ENCODE results near the gene CFAP206.

Gene CFAP206

GRCh38 chr6:87393026-87393622, 14.6 kb upstream of the CFAP206 start:
- ChIA-PET POLR2A (no interaction called here), CTCF (interaction anchor here (0.6 to 2.7 kb wide), 33 partner anchors 9 to 1517 kb away, joined by 3 to 53 read pairs (median 4); partner anchors contain the start of gene CFAP206)
- TF ChIP-seq, protein P1, sequence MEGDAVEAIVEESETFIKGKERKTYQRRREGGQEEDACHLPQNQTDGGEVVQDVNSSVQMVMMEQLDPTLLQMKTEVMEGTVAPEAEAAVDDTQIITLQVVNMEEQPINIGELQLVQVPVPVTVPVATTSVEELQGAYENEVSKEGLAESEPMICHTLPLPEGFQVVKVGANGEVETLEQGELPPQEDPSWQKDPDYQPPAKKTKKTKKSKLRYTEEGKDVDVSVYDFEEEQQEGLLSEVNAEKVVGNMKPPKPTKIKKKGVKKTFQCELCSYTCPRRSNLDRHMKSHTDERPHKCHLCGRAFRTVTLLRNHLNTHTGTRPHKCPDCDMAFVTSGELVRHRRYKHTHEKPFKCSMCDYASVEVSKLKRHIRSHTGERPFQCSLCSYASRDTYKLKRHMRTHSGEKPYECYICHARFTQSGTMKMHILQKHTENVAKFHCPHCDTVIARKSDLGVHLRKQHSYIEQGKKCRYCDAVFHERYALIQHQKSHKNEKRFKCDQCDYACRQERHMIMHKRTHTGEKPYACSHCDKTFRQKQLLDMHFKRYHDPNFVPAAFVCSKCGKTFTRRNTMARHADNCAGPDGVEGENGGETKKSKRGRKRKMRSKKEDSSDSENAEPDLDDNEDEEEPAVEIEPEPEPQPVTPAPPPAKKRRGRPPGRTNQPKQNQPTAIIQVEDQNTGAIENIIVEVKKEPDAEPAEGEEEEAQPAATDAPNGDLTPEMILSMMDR (IDR thresholded peaks at IDR 0.05; ENCODE audit: control extremely low read depth, extremely low read depth, low read depth, missing control alignments) = peak; percentile 51
- peak; percentile 38 for DNase-seq (ENCODE audit: extremely low spot score)

GRCh38 chr6:87395431-87395830, 12.3 kb upstream of the CFAP206 start:
- TF ChIP-seq, protein P1 (IDR thresholded peaks at IDR 0.05; ENCODE audit: control extremely low read depth, extremely low read depth, low read depth, missing control alignments) = no peak
- ChIA-PET CTCF (no interaction called here), POLR2A (no interaction called here)
- DNase-seq (ENCODE audit: extremely low spot score) = no peak

DNA sequence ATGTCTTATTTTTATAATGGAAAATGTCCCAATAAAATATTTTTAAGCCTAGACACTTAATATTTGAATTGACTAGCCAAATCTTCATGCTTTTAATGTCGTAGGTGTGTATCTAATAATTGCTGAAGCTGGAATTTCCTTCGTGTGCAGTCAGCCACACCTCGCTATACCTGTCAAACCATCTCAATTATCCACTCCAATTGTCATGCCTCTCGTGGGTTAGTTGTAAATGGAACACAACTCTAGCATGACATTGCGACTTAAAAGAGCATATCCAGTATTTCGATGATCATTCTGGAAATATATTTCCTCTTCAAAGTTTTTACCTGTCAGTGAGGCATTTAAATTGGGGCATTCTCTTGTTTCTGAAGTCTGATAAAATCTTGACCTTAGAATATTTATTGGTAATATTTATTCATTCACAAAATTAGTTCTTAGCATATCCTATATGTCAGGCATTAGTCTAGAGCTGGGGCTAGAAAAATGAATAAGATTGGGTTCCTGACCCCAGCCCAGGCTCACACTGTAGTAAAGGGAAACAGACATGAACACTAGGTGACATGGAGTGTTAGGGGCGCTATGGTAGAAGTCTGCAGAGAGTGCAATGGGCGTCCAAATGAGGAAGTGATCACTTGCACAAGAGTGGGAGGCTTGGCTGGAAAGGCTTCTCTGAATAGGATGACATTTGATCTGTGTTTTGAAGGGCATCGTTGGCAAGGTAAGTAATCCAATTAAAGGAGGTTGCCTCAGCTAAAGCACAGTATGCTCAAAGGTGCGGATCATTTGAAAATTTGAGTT, 11.0 kb upstream of the CFAP206 start:
- POLR2A ChIA-PET = no interaction called here
- CTCF ChIA-PET = interaction anchor here (0.9 to 1.2 kb wide), 2 partner anchors 12 to 1474 kb away, joined by 4 to 5 read pairs; partner anchors contain the start of gene CFAP206
- DNase-seq (ENCODE audit: extremely low spot score) = peak; percentile 32
- TF ChIP-seq, protein P1 (IDR thresholded peaks at IDR 0.05; ENCODE audit: control extremely low read depth, extremely low read depth, low read depth, missing control alignments) = no peak

DNA sequence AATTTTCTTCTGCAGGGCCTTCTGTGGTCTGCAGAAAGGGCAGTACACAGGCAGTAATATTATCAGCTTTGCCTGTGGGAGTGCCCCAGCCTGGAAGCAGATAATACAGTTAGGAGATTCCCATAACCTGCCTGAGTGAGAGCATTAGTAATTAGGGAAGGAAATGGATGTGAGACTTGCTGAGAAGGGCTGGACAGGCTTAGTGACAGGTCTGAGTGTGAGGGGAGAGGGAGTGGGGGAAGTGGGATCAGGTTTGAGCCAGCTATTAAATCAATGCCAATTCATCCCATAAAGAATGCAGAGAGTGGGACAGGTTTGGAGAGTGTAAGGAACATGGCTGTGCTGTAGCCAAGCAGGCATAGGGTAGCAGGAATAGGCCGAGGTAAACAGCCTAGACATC, 10.1 kb upstream of the CFAP206 start:
- TF ChIP-seq, protein P1 (IDR thresholded peaks at IDR 0.05; ENCODE audit: control extremely low read depth, extremely low read depth, low read depth, missing control alignments) = no peak
- CTCF ChIA-PET = interaction anchor here (1.2 kb wide), 2 partner anchors 318 to 1473 kb away, joined by 3 to 5 read pairs; no protein-coding TSS in a partner anchor
- POLR2A ChIA-PET = no interaction called here
- DNase-seq (ENCODE audit: extremely low spot score) = no peak

DNA sequence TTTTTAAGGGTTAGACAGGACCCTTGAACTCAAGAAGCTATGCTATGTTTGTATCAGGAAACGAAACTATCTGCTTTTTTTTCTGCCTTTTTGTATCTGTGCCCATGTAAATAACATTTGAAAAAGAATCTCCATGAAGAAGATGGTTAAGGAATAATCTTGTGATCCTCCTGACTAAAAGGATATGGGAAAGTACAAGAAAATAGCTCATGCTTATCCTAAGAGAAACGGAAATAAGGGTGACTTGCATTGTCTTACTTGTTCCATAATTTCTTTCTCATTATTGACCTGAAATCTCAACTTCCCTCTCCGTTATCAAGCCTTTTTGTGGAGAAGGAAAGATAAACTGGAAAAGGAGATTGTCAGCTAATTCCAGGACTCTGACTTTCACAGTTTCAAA, 5.9 kb upstream of the CFAP206 start:
- no peak for DNase-seq (ENCODE audit: extremely low spot score)
- TF ChIP-seq, protein P1 (IDR thresholded peaks at IDR 0.05; ENCODE audit: control extremely low read depth, extremely low read depth, low read depth, missing control alignments) = no peak
- CTCF ChIA-PET = interaction anchor here (1.4 to 5.6 kb wide), 3 partner anchors 8 to 323 kb away, joined by 3 to 53 read pairs (median 12); no protein-coding TSS in a partner anchor
- POLR2A ChIA-PET = no interaction called here

GRCh38 chr6:87407561-87407900, 241 bp upstream of the CFAP206 start:
- no peak for DNase-seq (ENCODE audit: extremely low spot score)
- CTCF ChIA-PET = interaction anchor here (1.0 to 2.6 kb wide), 2 partner anchors 14 to 341 kb away, joined by 4 to 13 read pairs; no protein-coding TSS in a partner anchor
- TF ChIP-seq, protein P1 (IDR thresholded peaks at IDR 0.05; ENCODE audit: control extremely low read depth, extremely low read depth, low read depth, missing control alignments) = no peak
- POLR2A ChIA-PET = no interaction called here

Measured in GM10248 (cell line).